ENCODE data around the gene C10orf90.
"Not testable (repeated sequence)": the region's sequence is repeated elsewhere in the genome, so short reads cannot be mapped to it uniquely, and the experiment has no call there.

C10orf90 gene

GRCh38 chr10:126380352-126381076, 290.0 kb downstream of the C10orf90 start:
- Histone ChIP-seq H3K9me3 (peaks cover 2% of the 10 kb centered on the region; the same call in 1 of the 2 replicates), H3K4me1 (no peaks in the 10 kb centered on the region), H3K27me3 (ENCODE audit: low read depth) (no peaks in the 10 kb centered on the region), H3K36me3 (replicated peaks) (no peaks in the 10 kb centered on the region), H3K4me3 (no peak overlapping the region)
- in situ Hi-C loops (cut with MboI; ENCODE audit: low sequenced_read_pairs), result no loop called here
- DNase-seq (ENCODE audit: low spot score in 2 of 2), result no peak

DNA sequence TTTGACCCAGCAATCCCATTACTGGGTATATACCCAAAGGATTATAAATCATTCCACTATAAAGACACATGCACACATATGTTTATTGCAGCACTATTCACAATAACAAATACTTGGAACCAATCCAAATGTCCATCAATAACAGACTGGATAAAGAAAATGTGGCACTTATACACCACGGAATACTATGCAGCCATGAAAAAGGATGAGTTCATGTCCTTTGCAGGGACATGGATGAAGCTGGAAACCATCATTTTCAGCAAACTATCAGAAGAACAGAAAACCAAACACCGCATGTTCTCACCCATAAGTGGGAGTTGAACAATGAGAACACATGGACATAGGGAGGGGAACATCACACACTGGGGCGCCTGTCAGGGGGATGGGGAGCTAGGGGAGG, 291.3 kb downstream of the C10orf90 start:
- DNase-seq (ENCODE audit: low spot score in 2 of 2); H3K27me3 ChIP-seq (ENCODE audit: low read depth); H3K36me3 ChIP-seq (replicated peaks); H3K4me1 ChIP-seq; in situ Hi-C loops (cut with MboI; ENCODE audit: low sequenced_read_pairs); H3K4me3 ChIP-seq; H3K9me3 ChIP-seq: not testable (repeated sequence)

DNA sequence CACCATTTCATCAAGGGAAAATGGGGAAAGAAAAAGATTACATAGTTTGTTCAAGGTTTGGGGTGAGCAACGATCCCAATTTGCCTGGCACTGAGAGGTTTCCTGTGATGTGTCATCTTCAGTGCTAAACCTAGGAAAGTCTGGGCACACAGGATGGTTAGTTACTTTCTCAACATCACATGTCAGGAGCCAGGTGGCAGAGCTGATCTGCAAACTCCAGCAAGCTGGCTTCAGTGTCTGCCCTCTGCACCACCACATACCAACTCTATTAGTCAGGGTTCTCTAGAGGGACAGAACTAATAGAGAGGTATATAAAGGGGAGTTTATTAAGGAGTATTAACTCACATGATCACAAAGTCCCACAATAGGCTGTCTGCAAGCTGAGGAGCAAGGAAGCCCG, 293.5 kb downstream of the C10orf90 start:
- DNase-seq (ENCODE audit: low spot score in 2 of 2), result no peak
- no peaks in the 10 kb centered on the region for H3K4me1 ChIP-seq
- no peaks in the 10 kb centered on the region for H3K36me3 ChIP-seq (replicated peaks)
- H3K27me3 ChIP-seq (ENCODE audit: low read depth), result no peaks in the 10 kb centered on the region
- H3K9me3 ChIP-seq, result no peaks in the 10 kb centered on the region
- no peak overlapping the region for H3K4me3 ChIP-seq
- in situ Hi-C loops (cut with MboI; ENCODE audit: low sequenced_read_pairs), result no loop called here

DNA sequence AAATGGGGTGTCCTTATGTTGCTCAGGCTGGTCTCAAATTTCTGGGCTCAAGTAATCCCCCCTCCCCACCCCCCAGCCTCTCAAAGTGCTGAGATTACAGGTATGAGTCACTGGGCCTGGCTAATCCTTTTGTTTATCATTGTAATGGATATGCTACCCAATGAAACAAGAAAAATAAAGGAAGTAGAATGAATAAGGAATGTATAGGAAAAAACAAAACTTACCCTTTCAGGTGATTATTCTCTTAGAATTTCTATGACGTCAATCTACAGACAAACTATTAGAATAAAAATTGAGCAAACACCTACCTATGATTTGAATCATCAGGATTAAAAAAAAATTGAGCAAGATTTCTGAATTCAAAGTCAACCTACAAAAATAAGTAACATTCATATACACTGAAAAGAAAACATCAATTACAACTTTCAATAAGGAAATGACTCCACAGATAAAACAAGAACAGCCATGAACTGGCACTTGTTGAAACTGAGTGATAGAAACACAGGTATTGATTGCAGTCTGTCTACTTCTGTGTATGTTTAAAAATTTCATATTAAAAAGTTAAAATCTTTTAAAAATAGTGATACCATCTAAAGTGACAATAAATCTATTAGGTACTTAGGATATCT, 294.5 kb downstream of the C10orf90 start:
- in situ Hi-C loops (cut with MboI; ENCODE audit: low sequenced_read_pairs), result no loop called here
- no peak overlapping the region for H3K4me3 ChIP-seq
- H3K9me3 ChIP-seq, result no peaks in the 10 kb centered on the region
- H3K36me3 ChIP-seq (replicated peaks), result no peaks in the 10 kb centered on the region
- DNase-seq (ENCODE audit: low spot score in 2 of 2), result no peak
- no peaks in the 10 kb centered on the region for H3K4me1 ChIP-seq
- H3K27me3 ChIP-seq (ENCODE audit: low read depth), result no peaks in the 10 kb centered on the region

DNA sequence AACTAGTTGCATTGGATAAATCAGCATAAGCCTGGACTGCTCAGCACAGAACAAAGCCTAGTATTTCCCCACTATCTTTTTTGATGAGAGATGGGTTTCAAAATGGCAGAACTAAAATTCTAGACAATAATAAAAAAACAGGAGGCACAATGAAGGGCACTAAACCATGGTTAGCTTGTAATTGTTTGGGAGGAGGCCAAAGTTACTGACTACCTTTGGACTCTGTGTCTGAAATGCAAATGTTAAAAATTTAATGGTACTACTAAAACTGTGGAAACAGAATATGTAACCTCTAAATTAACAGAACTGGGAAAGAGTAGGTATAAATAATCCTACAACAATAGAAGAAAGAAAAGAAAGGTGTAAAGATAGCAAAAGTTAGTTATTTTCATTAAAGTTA, 295.2 kb downstream of the C10orf90 start:
- Histone ChIP-seq H3K36me3 (replicated peaks) (no peaks in the 10 kb centered on the region), H3K27me3 (ENCODE audit: low read depth) (no peaks in the 10 kb centered on the region), H3K4me1 (no peaks in the 10 kb centered on the region), H3K4me3 (no peak overlapping the region), H3K9me3 (no peaks in the 10 kb centered on the region)
- in situ Hi-C loops (cut with MboI; ENCODE audit: low sequenced_read_pairs), result no loop called here
- DNase-seq (ENCODE audit: low spot score in 2 of 2), result no peak

Measured in HAP-1 (cell line).